Adrenal gland (tissue), 12 donors: Measurements from ENCODE around the gene TNRC6B. TPM values are rescaled to one million over a fixed set of nuclear protein-coding genes. Genes with fewer than 3 reads are reported as not detected.
A peak's percentile ranks its signal among the peaks of the same experiment; 100 is the strongest.

ENCODE experiments used
- DNase-seq, 7 donors: peaks; one replicate each; pipeline ENCODE4 v3.0.0-alpha.2; 2019 to 2020
- H3K27ac ChIP-seq, 5 donors: fragments of 200-600 bp; sonication (generic) in 4 of 5; 1 replicate in 3 of 5; 2 replicates in 2 of 5; pipeline versions ENCODE4 v1.5.1 to v1.8.0; 2016 to 2020; ENCODE audit warnings: mild to moderate bottlenecking in 1 of 5
- H3K27me3 ChIP-seq: fragments of 200-600 bp; 2 replicates; pipeline ENCODE4 v1.8.0; 2021
- H3K36me3 ChIP-seq, 2 donors: fragments of 200-600 bp; replicated peaks in 1 of 2; 1 replicate in 1 of 2; 2 replicates in 1 of 2; pipeline versions ENCODE4 v1.5.1 to v1.8.0; 2018 to 2022
- H3K4me1 ChIP-seq, 2 donors: fragments of 200-600 bp; replicated peaks in 1 of 2; 1 replicate in 1 of 2; 2 replicates in 1 of 2; pipeline versions ENCODE4 v1.5.1 to v1.8.0; 2018 to 2021
- H3K4me3 ChIP-seq, 4 donors: fragments of 200-600 bp; sonication (generic) in 3 of 4; one replicate each; pipeline ENCODE4 v1.5.1; 2016 to 2018
- H3K9me3 ChIP-seq, 3 donors: fragments of 200-600 bp; sonication (generic) in 1 of 3; replicated peaks in 1 of 3; 1 replicate in 2 of 3; 2 replicates in 1 of 3; pipeline versions ENCODE4 v1.5.1 to v1.8.0; 2016 to 2021
- CTCF ChIP-seq, 6 experiments: fragments of 450-650 bp in 4 of 6; fragments of 200-600 bp in 2 of 6; sonication (generic) in 1 of 6; IDR thresholded peaks; 1 replicate in 5 of 6; 2 replicates in 1 of 6; pipeline versions ENCODE4 v1.5.1 to v1.8.0; 2016 to 2021; ENCODE audit warnings: antibody characterized with exemption in 6 of 6, mild to moderate bottlenecking in 2 of 6, moderate library complexity in 1 of 6
- POLR2A ChIP-seq, 2 donors: fragments of 450-650 bp; IDR thresholded peaks; one replicate each; pipeline ENCODE4 v1.6.1; 2017; ENCODE audit warnings: antibody characterized with exemption in 2 of 2, mild to moderate bottlenecking in 2 of 2, moderate library complexity in 1 of 2
- WGBS, 4 donors: extraction: QIAGEN DNeasy Blood & Tissue Kit in 2 of 4; methylation state at CpG; one replicate each; pipeline versions ENCODE4 v1.1.5 to v1.1.7; 2013 to 2017; 5-methylcytosine and 5-hydroxymethylcytosine counted together
- intact Hi-C, 2 donors: fragments of 100-400 bp; cut with DNase I; formaldehyde crosslinking; loops; one replicate each; pipeline versions ENCODE4 v1.14.1 to v1.15.0; 2022 to 2023
- polyA plus RNA-seq, 3 donors: library from polyadenylated mRNA; stranded (reverse); fragments of 200-250 nt in 2 of 3; fragments of 350-450 nt in 1 of 3; fragmentation: Illumina TruSeq in 1 of 3; extraction: RNeasy Lipid Tissue Mini Kit (QIAGEN cat#74804) in 1 of 3; gene quantifications; one replicate each; pipeline ENCODE4 v1.2.3, GENCODE V29; 2013 to 2014
- total RNA-seq, 9 donors: library from RNA; depleted of rRNA in 4 of 9; stranded (reverse); fragments of >200 nt in 4 of 9; fragments of 120-200 nt in 1 of 9; fragmentation: NEBNext Ultra II Directional in 1 of 9; extraction: Animal tissue kit (Norgen Biotek cat#: 25700) in 1 of 9; gene quantifications; one replicate each; pipeline versions ENCODE4 v1.1.0 to v1.2.4, GENCODE V29; 2013 to 2023
- donor health status: healthy with polysubstance abuse.
- donor health status: Bipolar disorder and iron deficiency.
- donor health status: DM: yes; HTN: yes; CAD: no.
- donor health status: DM: no; HTN: no; CAD: no.
- donor health status: DM: no; HTN: no; CAD: no.
- donor health status: DM: yes; HTN: yes; CAD: no.

TNRC6B gene
- total and polyA plus RNA-seq, 12 donors, result 2.8 to 57.6 (median 32.8) TPM

DNA sequence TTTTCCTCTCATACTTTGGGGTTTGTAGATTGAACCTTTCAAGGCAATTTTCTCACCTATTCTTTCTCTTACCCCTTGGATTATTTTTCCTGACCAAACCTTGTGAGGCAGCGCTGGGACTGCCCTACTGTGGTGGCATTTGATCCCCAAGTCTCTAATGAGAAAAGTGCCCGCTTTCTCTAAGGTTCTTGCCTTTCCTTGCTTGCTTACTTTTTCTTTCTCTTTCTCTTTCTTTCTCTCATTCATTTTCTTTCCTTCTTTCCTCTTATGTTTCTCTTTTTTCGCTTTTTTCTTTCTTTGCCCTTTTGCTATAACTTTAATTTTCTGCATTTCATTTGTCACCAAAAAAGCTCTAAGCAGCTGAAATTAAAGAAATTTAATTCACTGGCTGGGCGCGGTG lies 127.9 kb downstream of the TNRC6B start:
- Histone ChIP-seq H3K36me3 (peaks cover 0 to 57% of the 10 kb centered on the region in 2 donors), H3K4me3 (no peak overlapping the region), H3K27ac (no peak overlapping the region), H3K27me3 (no peaks in the 10 kb centered on the region), H3K9me3 (no peaks in the 10 kb centered on the region), H3K4me1 (no peaks in the 10 kb centered on the region)
- no peak for DNase-seq
- no peak for TF ChIP-seq POLR2A (IDR thresholded peaks at IDR 0.05)
- no peak for TF ChIP-seq CTCF (IDR thresholded peaks at IDR 0.05)
- 98 to 99% (median 99%) methylated on average over 5 of the region's 5 CpGs for WGBS, 4 donors
- intact Hi-C loops, result no loop called here

DNA sequence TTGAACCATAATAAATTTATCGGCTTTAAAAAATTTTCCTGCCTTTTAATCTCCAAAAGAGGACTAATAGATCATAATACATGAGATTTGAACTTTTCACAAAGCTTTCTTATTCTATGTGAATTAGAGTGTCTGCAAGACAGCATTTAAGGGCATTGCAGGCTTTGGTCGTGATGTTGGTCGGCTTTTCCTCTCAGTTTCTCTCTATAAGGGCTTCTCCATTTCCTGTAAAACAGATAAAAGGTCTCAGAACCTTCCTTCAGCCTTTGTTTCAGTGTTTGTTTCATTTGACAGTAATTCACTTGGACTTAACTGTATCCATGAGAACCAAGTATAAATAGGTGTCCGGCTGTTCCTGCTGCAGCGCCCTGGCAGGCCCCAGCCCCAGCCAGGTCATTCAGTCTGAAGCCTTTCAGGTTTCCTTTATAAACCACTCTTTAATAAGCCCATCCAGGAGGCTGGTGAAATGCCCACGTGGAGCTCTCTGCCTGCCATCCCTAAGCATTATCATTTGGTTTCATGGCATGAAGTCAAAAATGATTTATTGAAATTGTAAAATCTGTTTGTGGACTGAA lies 131.4 kb downstream of the TNRC6B start:
- 85 to 91% (median 87%) methylated on average over 6 of the region's 6 CpGs for WGBS, 4 donors
- no peak for DNase-seq
- Histone ChIP-seq H3K27ac (no peak overlapping the region), H3K36me3 (peaks cover 0 to 59% of the 10 kb centered on the region in 2 donors), H3K4me3 (no peak overlapping the region), H3K9me3 (no peaks in the 10 kb centered on the region), H3K27me3 (no peaks in the 10 kb centered on the region), H3K4me1 (peaks cover 0 to 6% of the 10 kb centered on the region in 2 donors)
- no peak for TF ChIP-seq POLR2A (IDR thresholded peaks at IDR 0.05)
- no peak for TF ChIP-seq CTCF (IDR thresholded peaks at IDR 0.05)
- intact Hi-C loops, result no loop called here

DNA sequence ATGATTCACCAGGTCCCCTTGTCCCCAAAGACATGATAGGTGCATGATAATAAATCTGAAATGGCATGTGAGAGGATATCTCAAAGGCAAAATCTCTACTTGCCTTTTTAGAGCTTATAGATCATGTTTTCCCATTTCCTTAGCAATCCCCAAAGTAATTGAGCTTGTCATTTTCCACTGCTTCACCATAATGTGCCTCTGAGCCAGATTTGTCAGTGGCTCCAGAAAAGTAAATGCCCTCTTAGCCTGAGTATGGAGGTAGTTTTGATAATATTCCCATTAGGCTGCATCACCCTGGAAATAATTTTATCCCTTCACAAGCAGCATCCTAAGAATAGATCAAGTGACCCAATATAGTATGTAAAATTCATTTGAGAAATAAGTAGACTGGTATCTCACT lies 131.9 kb downstream of the TNRC6B start:
- intact Hi-C loops, result no loop called here
- no peak overlapping the region for H3K4me3 ChIP-seq
- peaks cover 0 to 6% of the 10 kb centered on the region in 2 donors for H3K4me1 ChIP-seq
- H3K36me3 ChIP-seq, result peaks cover 0 to 64% of the 10 kb centered on the region in 2 donors
- no peak for DNase-seq
- no peak overlapping the region for H3K27ac ChIP-seq
- H3K27me3 ChIP-seq, result no peaks in the 10 kb centered on the region
- no peak for TF ChIP-seq CTCF (IDR thresholded peaks at IDR 0.05)
- no peak for TF ChIP-seq POLR2A (IDR thresholded peaks at IDR 0.05)
- no peaks in the 10 kb centered on the region for H3K9me3 ChIP-seq

DNA sequence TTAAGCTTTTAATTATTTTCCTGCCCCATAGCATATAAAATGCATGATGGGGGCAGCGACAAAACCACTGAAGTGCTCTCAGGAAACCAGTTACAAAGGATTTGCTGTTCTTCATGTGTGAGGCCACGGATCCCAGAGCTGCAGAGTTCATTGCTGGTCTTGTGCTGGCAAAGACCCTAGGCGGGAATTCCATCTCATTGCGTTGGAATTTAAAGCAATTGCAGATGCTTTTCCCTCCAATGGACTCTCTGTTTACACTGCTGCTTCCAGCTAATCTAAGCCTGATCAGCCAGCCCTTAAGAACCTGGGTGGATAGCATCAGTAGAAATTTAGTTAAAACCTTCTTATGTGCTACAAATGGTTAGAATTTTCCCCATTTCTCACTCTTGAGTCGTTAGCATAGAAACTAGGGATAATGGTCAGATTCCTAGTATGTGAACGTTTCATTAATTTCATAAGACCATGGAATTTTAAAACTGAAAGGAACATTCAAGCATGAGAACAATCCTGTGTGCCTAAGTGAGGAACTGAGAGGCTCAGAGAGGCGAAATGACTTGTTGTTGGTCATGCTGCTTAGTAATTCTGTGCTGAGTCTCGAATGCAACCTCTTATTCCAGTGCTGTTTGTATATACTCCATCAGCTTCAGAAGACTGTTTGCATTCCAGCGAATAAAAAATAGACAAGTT lies 132.5 kb downstream of the TNRC6B start:
- TF ChIP-seq POLR2A (IDR thresholded peaks at IDR 0.05) (no peak), CTCF (IDR thresholded peaks at IDR 0.05) (no peak)
- H3K9me3 ChIP-seq, result no peaks in the 10 kb centered on the region
- 69 to 79% (median 73%) methylated on average over 9 of the region's 9 CpGs for WGBS, 4 donors
- peak overlapping the region in 1 of 5 donors; percentile 37 for H3K27ac ChIP-seq
- DNase-seq, result no peak
- H3K27me3 ChIP-seq, result no peaks in the 10 kb centered on the region
- no peak overlapping the region for H3K4me3 ChIP-seq
- intact Hi-C loops, result no loop called here
- peaks cover 0 to 6% of the 10 kb centered on the region in 2 donors for H3K4me1 ChIP-seq
- H3K36me3 ChIP-seq, result peaks cover 0 to 70% of the 10 kb centered on the region in 2 donors
